Measurements from ENCODE around the gene RFX6.

RFX6 gene

DNA sequence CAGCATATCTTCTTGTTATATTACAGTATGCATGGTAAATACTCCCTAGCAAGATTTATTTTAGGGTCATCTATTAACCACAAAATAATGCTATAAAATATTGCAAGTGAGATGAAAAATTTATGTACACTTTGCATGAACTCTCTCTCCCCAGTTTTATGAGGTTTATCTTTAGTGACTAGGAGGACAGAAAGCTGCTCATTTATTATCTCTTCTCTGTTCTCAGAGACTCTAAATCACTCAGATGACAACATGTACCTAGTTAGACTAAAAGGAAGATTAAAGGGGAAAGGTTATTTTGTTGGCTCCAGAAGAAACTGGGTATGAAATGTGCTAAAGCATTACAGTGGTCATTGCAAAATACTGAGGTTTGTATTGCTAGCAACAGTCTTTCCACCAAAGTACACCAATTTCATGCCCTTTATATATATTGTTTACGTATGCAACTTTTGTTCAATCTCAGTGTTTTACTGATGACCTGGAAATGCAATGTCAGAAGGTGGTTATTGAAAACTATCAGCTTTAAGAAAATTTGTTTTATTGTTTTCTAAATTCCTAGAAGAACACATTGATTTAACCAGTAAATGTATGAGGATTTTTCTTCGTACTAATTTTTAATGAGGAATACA is 11.8 kb downstream of the RFX6 start:
- no peak overlapping the region for H3K4me3 ChIP-seq (ENCODE audit: low read length)
- no peak for DNase-seq (ENCODE audit: low read depth, low spot score)

DNA sequence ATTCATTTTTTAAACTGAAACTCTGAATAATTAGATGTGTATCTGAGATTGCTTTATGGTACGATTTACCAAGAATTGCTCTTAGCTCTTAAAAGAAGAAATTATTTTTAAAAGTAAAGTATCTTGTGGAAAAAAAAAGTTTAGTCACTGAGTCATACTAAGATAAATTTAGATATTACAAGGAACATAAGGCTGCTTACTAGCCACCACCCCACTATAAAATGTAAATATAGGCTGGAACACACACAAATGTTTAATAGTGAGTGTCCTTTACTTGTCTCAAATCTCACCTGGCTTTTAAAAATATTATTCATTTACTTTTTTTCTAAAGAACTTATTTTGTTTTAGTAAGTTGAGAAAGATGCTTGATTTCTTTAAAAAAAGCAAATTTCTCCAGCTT is 17.6 kb downstream of the RFX6 start:
- no peak for DNase-seq (ENCODE audit: low read depth, low spot score)
- no peak overlapping the region for H3K4me3 ChIP-seq (ENCODE audit: low read length)

DNA sequence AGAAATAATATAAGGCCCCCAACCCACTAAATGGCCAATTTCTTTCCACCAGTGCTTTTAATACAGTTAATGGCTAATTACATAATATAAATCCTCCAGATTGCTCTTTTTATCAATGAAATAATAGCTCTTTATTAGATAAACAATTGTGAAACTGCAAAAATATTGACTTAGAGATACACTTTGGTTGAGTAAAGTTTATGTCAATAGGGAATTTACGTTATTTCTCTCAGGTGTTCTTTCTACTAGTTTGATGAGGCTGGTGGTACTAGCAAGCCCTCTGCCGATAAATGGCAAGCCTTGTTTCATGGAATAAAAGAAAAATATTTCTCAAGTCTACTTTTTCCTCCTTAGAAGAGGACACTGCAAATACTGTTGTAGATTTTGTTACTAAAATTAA is 18.9 kb downstream of the RFX6 start:
- no peak for DNase-seq (ENCODE audit: low read depth, low spot score)
- H3K4me3 ChIP-seq (ENCODE audit: low read length), result no peak overlapping the region

DNA sequence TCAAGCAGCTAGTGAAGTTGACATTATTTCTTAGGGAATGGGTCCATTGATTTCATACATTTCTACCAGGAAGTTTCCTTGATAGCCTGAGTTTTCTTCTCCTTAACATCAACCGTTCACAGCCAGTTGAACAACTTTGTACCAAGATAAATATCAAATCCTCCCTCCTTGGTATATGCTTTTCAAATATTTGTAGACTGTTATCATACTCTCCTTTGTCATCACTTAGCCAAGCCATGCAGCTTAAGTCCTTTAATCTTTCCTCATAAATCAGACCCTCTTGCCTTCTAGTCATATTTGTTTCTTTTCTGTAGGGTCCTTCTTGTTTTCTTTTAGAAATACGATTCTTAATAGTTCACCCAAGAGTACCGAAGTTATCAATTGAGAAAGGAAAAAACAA is 25.6 kb downstream of the RFX6 start:
- H3K4me3 ChIP-seq (ENCODE audit: low read length), result no peak overlapping the region
- no peak for DNase-seq (ENCODE audit: low read depth, low spot score)

DNA sequence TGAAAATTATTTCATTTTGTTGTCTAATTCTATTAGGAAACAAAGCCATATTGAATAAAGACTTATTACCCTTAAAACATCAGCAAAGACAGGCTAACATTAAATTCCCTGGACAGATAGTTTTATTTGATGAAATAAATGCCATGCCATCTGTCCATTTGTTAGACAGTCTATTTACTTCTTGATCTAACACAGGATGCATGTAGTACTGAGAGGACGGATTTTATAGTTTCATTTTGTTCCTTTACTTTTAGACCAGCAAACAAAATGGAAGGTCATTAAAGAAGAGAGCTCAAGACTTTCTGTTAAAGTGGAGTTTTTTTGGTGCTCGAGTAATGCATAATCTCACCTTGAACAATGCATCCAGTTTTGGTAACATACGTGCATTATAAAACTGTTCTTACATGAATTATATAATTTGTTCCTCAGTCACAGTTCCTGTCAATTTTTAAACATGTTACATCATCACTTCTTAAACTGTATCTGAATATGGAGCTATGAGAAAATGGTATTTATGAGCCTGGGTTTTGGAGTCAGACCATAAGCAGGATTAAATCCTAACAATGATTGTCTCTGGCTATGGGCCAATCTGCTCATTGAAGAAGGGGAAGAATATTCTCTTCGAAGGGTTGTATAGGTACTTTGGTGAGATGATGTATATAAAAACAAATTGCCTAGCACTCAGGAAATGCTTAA is 46.0 kb downstream of the RFX6 start:
- DNase-seq (ENCODE audit: low read depth, low spot score), result no peak
- H3K4me3 ChIP-seq (ENCODE audit: low read length), result no peak overlapping the region

DNA sequence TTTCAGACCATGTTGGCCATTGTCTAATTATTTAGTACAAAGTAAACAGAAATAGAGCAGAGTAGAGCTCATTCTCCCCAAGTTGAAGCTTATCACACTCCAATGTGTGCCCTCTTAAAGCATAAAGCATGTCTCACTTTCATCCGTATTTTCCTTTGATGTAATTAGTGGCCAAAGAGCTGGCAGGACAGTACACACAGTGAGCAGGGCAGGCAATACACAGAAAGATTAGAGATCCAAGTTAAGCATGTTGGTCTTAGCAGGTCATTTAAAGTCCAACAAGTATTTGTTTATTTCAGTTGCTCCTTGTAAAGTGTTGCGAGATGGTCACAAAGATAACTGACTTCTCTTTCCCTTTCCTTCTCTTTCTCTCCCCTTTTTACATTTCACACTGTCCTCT is 47.2 kb downstream of the RFX6 start:
- no peak overlapping the region for H3K4me3 ChIP-seq (ENCODE audit: low read length)
- no peak for DNase-seq (ENCODE audit: low read depth, low spot score)

DNA sequence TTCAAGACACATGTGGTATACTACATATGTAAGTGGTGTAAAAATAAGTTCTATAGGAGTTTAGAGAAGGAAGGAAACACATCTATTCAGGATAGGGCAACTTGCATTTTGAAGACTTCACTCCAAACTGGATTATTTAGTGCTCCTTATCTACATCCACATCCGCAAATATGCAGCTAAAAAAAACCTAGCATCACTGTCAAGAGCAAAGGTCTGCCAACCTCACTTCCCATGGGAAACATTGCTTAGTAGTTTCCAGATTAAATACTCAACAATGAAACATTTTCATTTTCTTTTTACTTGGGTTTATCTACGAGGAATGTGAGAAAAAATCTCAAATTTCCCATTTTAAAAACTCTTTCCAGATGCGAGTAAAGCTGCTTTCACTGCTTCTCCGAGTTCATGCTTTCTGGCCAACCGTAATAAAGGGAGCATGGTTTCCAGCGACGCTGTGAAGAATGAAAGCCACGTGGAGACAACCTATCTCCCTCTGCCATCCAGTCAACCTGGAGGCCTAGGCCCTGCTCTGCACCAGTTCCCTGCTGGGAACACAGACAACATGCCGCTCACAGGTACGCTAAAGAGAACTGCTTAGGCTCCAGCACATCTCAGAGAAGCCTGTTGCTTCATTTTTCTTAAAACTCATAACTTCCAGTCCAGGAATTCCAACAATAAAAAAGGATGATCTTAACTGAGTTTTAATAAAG is 48.2 kb downstream of the RFX6 start:
- DNase-seq (ENCODE audit: low read depth, low spot score), result no peak
- no peak overlapping the region for H3K4me3 ChIP-seq (ENCODE audit: low read length)

DNA sequence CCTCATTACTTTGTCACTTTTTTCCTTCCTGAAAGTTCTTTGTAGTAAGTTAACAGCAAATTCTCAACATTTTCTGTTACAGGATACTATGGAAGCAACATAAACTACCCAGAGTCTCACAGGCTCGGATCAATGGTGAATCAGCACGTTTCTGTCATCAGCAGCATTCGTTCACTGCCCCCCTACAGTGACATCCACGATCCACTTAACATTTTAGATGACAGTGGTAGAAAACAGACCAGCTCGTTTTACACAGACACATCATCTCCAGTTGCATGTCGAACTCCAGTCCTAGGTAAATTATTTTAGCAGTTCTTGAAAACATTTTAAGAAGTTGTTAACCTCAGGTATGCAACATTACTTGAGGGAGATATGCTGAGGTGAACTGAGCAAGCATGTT is 51.6 kb downstream of the RFX6 start:
- H3K4me3 ChIP-seq (ENCODE audit: low read length), result no peak overlapping the region
- DNase-seq (ENCODE audit: low read depth, low spot score), result no peak

DNA sequence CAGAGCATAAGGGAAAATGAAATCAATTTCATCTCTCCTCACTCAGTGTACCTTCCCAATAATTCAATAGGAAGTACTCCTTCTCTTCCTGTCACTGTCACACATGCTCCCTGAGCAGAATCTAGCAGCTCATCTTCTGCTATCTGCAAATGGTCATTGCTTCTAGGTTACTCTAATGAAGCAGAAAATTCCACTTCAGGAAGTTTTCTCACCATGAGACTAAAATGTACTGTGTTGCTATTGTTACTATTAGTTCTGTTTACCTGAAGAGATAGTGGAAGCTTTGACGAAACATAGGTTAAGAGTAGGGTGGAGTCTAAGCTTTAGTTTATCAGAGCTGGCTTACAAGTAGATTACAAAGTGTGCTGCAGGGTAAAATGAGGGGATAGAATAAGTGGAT is 52.8 kb downstream of the RFX6 start:
- H3K4me3 ChIP-seq (ENCODE audit: low read length), result no peak overlapping the region
- DNase-seq (ENCODE audit: low read depth, low spot score), result no peak

DNA sequence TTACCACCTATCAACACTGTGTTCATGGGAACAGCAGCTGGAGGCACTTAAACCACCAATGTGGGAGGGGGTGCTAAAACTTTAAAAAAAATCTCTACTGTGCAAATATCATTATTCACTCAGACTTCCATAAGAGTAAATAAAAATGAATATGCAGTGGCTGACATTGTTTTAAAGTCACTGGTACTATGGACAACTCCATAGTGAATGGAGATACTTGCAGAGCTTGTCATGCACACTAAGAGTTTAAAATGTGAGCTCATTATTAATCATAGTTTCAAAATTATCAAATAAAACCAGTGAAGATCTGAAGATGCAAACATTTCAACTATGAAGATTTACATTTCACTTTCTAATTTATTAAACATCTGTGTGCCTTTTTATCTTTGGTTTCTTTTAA is 54.4 kb downstream of the RFX6 start:
- no peak overlapping the region for H3K4me3 ChIP-seq (ENCODE audit: low read length)
- DNase-seq (ENCODE audit: low read depth, low spot score), result no peak

DNA sequence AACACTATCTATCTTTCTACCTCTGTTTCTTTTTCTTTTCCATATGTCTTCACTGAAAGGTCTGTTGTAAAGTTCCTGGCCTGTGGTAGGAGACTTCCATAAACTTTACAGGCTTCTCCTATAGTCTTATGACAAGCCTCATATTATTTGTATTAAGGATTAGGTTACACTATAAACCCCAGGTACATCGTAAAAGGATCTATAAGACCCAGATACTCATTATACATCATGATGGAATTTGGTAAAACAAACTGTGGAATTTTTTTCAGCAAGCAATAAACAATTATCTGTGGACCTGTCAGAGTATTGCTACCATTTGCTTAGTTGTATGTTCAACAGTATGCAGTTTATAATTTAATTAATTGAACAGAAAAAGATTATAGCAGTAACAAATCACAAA is 55.5 kb downstream of the RFX6 start:
- no peak overlapping the region for H3K4me3 ChIP-seq (ENCODE audit: low read length)
- no peak for DNase-seq (ENCODE audit: low read depth, low spot score)

DNA sequence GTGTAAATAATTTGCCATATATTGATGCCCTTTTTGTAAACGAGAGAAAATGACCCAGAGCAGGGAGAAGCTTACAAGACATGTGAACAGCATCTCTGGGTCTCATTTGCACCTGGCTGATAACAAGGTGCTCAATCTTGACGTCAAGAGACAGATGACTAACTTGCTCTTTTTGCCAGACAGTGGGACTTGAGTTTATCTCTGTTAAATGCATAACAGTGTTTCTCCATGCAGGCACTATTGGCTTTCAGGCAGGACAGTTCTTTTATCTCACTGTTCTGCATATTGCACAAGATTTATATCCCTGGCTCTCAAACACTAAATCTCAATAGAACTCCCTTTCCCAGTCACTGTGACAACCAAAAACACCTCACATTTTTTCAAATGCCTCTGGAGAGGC is 56.4 kb downstream of the RFX6 start:
- no peak for DNase-seq (ENCODE audit: low read depth, low spot score)

DNA sequence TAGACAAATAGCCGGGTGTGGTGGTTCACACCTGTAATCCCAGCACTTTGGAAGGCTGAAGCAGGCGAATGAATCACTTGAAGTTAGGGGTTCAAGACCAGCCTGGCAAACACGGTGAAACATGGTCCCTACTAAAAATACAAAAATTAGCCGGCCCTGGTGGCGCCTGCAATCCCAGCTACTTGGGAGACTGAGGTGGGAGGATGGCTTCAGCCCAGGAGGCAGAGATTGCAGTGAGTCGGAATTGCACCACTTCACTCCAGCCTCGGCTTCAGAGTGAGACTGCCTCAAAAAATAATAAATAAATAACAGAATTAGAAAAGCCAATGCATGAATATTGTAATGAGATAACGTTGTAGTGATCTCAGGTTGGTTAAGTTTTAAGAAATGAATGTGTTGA is 61.3 kb downstream of the RFX6 start:
- H3K4me3 ChIP-seq (ENCODE audit: low read length), result no peak overlapping the region
- DNase-seq (ENCODE audit: low read depth, low spot score), result no peak

More for the DNA sequence above, 56.4 kb downstream of the RFX6 start:
- H3K4me3 ChIP-seq (ENCODE audit: low read length), result no peak overlapping the region

DNA sequence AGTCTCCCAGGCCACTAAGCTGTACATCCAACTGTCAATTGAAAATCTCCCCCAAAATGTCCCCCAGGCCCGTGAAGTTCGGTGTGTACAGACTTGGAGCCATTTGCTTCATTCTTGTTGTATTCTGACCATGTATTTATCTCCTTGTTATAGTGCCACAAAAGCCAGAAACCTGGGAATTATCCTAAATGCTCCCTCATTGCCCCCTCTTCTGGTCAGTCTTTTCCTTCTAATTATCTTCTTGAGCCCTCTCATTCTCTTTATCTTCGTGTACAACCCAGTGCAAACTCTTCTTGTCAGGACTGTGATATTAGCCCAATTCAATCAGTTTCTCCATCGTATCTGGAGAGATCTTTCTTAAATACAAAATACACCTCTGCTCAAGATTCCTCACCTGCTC is 64.7 kb downstream of the RFX6 start:
- DNase-seq (ENCODE audit: low read depth, low spot score), result no peak
- H3K4me3 ChIP-seq (ENCODE audit: low read length), result no peak overlapping the region

DNA sequence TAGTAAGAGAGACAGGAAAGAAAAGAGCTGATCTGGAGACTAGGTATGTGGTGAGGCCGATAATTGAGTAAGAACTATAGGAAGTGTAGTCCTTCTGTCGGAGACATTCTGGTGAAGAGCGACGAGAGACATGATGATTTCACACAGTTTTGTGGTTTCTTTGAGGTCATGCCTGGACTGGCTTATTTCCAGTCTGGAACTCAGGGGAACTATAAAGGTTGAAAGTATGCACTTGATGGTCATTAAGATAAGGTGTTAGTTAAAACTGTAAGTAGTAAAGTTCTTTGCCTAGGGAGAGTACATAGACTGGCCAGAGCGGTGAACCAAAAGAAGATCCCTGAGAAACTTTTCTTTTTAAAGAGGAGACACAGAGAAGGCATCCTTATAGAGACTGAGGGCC is 68.8 kb downstream of the RFX6 start:
- no peak for DNase-seq (ENCODE audit: low read depth, low spot score)
- H3K4me3 ChIP-seq (ENCODE audit: low read length), result no peak overlapping the region

DNA sequence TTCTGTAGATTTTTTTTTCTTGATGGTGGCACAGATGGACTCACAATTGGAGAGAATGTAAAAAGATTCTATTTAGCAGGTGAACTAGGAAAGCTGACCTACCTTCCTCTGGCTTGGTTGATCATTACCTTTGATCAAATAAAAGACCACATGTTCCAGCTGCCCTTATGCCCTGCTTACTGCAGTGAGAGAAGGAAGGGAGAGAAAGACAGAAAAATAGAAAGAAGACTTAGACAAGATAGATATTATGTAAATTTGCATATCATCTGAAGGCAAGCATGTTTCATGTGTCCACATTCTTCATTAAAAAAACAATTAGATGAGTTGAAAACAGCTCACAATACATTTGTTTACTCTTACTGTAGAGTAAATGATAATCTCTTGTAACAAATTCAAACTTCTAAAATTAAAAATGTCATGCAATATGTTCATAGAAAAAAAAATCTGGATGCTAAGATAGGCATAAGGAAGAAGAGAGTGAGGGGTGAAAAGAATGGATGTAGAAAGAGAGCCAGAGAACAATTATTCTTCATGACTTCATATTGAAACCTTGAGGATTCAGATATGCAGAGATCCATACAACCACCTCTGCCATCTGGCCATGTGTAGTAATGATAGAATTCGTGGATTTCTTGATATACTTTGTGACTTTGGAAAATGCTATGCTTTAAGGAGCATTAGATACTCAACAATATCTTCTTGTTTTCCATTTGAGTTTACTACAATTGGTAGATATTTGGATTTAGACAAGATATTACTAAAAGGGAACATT is 71.7 kb downstream of the RFX6 start:
- DNase-seq (ENCODE audit: low read depth, low spot score), result no peak
- no peak overlapping the region for H3K4me3 ChIP-seq (ENCODE audit: low read length)

DNA sequence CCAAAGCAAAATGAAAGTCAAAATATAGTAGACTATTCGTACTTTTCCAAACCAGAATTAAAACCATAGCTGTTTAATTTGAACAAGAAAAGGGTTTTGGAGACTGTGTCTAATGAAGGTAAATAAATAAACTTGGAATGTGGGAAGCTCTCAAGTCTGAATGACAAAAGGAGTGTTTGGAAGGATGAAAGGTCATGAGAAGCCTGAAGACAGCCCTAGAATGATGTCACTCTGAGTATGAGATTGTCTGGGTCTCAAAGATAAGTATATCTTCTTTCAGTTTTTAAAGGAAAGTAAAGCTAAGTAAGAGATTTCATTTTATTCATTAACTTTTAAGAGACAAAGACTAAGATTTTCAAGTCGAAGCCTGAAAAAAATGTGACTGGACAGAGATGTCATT is 72.9 kb downstream of the RFX6 start:
- DNase-seq (ENCODE audit: low read depth, low spot score), result no peak
- H3K4me3 ChIP-seq (ENCODE audit: low read length), result no peak overlapping the region

DNA sequence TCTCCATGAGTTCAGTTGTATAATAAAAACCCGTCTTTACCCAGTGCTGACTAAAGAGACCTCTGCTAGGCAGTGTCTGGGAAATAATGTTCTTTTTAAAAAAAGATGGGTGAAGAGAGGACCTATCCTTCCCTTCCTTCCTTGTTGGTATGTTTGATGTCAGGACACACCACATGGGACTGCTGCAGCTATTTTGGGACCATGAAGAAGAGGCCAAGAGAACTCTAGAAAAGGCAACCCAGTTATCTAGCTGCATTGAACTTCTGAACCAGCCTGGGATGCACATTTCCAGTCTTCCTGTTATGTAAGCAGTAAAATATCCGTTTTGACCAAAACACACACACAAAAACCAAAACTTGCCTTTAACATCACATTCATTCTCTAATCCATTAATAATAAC is 77.3 kb downstream of the RFX6 start:
- H3K4me3 ChIP-seq (ENCODE audit: low read length), result no peak overlapping the region

DNA sequence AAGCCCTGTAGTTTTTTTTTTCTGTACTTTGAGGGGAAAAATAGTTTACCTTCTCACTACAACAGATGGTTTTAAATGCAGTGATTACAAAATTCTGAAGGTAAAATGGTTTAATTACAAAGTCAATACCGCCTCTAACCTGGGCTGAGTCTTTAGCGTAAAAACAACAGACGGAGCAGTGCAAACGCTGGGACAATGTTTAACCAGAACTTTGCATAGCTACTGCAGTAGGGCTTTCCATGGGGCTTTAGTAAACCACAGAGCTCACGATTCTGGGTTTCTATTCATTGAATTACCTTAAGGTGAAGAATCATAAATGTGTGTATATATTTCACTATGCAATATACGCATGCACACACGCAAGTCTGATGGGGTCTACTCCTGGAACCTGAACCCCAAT is 77.9 kb downstream of the RFX6 start:
- H3K4me3 ChIP-seq (ENCODE audit: low read length), result no peak overlapping the region
- no peak for DNase-seq (ENCODE audit: low read depth, low spot score)

More for the DNA sequence above, 77.3 kb downstream of the RFX6 start:
- DNase-seq (ENCODE audit: low read depth, low spot score), result no peak

DNA sequence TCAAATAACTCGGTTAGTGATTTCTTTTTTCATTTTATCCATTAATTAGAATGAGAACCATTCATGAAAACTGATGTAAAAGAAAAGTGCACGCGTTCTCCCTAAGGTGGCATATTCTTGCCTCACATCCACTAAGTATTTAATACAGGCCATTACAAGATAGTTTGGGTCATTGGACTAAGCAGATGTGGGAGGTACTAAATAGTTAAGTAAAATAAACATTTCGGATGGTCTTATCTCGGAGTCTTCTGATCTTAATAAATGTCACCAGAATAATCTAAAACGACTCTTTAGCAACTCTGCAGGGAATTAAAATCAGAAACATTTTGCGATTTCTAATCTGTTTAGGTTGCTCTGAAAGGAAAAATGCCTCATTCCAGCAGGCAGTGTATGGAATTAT is 78.7 kb downstream of the RFX6 start:
- no peak overlapping the region for H3K4me3 ChIP-seq (ENCODE audit: low read length)
- no peak for DNase-seq (ENCODE audit: low read depth, low spot score)

Data from Jurkat, Clone E6-1 (cell line).